HG02943 (cell line): ENCODE results near the gene SLC35F3.
A peak's percentile ranks its signal among the peaks of the same experiment; 100 is the strongest.
"Not testable (repeated sequence)": the region's sequence is repeated elsewhere in the genome, so short reads cannot be mapped to it uniquely, and the experiment has no call there.

Source experiments
- ATAC-seq: cut with Tn5 transposase; IDR thresholded peaks from one replicate; pipeline ENCODE4 v1.9.1; 2021; ENCODE audit warnings: mild to moderate bottlenecking, low read depth, moderate library complexity; ENCODE audit not compliant: unreplicated experiment

The SLC35F3 gene

GRCh38 chr1:234271243-234271606, 366.7 kb downstream of the SLC35F3 start:
- ATAC-seq, result peak; percentile 92

GRCh38 chr1:234272656-234273312, 368.3 kb downstream of the SLC35F3 start:
- no peak for ATAC-seq

GRCh38 chr1:234273981-234274380, 369.5 kb downstream of the SLC35F3 start:
- no peak for ATAC-seq

GRCh38 chr1:234276151-234276788, 371.8 kb downstream of the SLC35F3 start:
- no peak for ATAC-seq

- no peak for ATAC-seq
Observed at GRCh38 chr1:234277161-234277868, 372.8 kb downstream of the SLC35F3 start.

- no peak for ATAC-seq
Observed at GRCh38 chr1:234279021-234279420, 374.5 kb downstream of the SLC35F3 start.

GRCh38 chr1:234280500-234280899, 376.0 kb downstream of the SLC35F3 start:
- no peak for ATAC-seq

- no peak for ATAC-seq
Observed at GRCh38 chr1:234281826-234282489, 377.5 kb downstream of the SLC35F3 start.

GRCh38 chr1:234286206-234286605, 381.7 kb downstream of the SLC35F3 start:
- no peak for ATAC-seq

- no peak for ATAC-seq
Observed at GRCh38 chr1:234288946-234289345, 384.5 kb downstream of the SLC35F3 start.

- no peak for ATAC-seq
Observed at GRCh38 chr1:234289538-234290305, 385.2 kb downstream of the SLC35F3 start.

GRCh38 chr1:234292011-234292410, 387.5 kb downstream of the SLC35F3 start:
- no peak for ATAC-seq

- no peak for ATAC-seq
Observed at GRCh38 chr1:234292548-234292947, 388.1 kb downstream of the SLC35F3 start.

GRCh38 chr1:234294109-234294817, 389.8 kb downstream of the SLC35F3 start:
- no peak for ATAC-seq

- ATAC-seq, result no peak
Observed at GRCh38 chr1:234295068-234295467, 390.6 kb downstream of the SLC35F3 start.

GRCh38 chr1:234295626-234296025, 391.1 kb downstream of the SLC35F3 start:
- no peak for ATAC-seq

- no peak for ATAC-seq
Observed at GRCh38 chr1:234296496-234296895, 392.0 kb downstream of the SLC35F3 start.

- ATAC-seq, result no peak
Observed at GRCh38 chr1:234297668-234298067, 393.2 kb downstream of the SLC35F3 start.

- no peak for ATAC-seq
Observed at GRCh38 chr1:234300096-234300495, 395.6 kb downstream of the SLC35F3 start.

- ATAC-seq, result not testable (repeated sequence)
Observed at GRCh38 chr1:234301663-234302062, 397.2 kb downstream of the SLC35F3 start.
